Nephron (organoid): Measurements from ENCODE around the gene MAP3K20.
"Not testable (repeated sequence)": the region's sequence is repeated elsewhere in the genome, so short reads cannot be mapped to it uniquely, and the experiment has no call there.

Experiments
- H3K27ac Mint-ChIP-seq, 3 experiments: 2 replicates each; pipeline ENCODE4 v1.8.0; 2020; ENCODE audit warnings: mixed read lengths in 3 of 3, mild to moderate bottlenecking in 2 of 3, moderate library complexity in 1 of 3
- H3K27me3 Mint-ChIP-seq: 2 replicates; pipeline ENCODE4 v1.8.0; 2021; ENCODE audit warnings: low read depth, mild to moderate bottlenecking, moderate library complexity, mixed read lengths
- H3K36me3 Mint-ChIP-seq: 2 replicates; pipeline ENCODE4 v1.8.0; 2020; ENCODE audit warnings: low read depth, mixed read lengths
- H3K4me1 Mint-ChIP-seq: 2 replicates; pipeline ENCODE4 v1.8.0; 2020; ENCODE audit warnings: mixed read lengths
- H3K4me3 Mint-ChIP-seq, 3 experiments: 2 replicates each; pipeline ENCODE4 v1.8.0; 2020; ENCODE audit warnings: mild to moderate bottlenecking in 3 of 3, mixed read lengths in 3 of 3, moderate library complexity in 2 of 3
- H3K9me3 Mint-ChIP-seq: 2 replicates; pipeline ENCODE4 v1.8.0; 2020; ENCODE audit warnings: mixed read lengths
- CTCF ChIP-seq, 3 experiments: fragments of 200-600 bp; sonication (generic); IDR thresholded peaks; one replicate each; pipeline ENCODE4 v1.5.0; 2021; ENCODE audit warnings: antibody characterized with exemption in 3 of 3; ENCODE audit not compliant: unreplicated experiment in 3 of 3

MAP3K20 gene

DNA sequence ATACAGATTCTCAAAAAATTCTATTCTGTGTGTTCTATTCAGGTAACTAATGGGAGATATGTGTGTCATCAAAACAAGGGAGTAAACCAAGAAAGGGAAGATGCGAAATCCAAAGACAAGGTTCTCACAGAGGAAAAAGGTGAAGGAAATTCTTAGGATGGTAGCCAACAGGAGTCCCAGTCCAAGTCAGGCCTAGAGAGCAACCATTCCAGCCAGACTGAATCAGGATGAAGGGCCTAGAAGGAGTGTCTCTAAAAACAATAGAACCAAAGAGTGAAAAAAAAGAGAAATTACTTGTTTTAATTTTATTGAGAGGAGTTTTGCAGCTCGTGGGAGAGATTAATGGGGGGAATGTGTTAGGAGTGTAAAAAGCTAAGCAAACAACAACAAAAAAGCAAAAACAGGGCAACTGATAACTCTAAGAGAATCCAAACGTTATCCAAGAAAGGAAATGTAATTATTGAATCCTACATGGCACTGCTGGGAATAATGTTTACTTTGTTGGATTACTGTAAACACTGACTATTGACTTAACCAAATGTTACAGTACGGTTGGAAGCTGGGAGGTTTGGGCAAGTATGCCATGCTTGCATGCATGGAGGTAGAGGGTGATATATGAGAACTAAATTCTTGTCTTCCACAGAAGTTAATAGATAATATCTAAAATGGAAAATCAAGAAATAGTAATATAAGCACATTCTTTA is 12.3 kb downstream of the MAP3K20 start:
- TF ChIP-seq CTCF (IDR thresholded peaks at IDR 0.05; ENCODE audit: unreplicated experiment in 3 of 3): no peak
- Mint-ChIP-seq H3K27me3 (no peaks in the 10 kb centered on the region), H3K4me3 (no peak overlapping the region), H3K36me3 (peaks cover 3% of the 10 kb centered on the region), H3K4me1 (peaks cover 13% of the 10 kb centered on the region), H3K9me3 (peaks cover 2% of the 10 kb centered on the region), H3K27ac (no peak overlapping the region)

DNA sequence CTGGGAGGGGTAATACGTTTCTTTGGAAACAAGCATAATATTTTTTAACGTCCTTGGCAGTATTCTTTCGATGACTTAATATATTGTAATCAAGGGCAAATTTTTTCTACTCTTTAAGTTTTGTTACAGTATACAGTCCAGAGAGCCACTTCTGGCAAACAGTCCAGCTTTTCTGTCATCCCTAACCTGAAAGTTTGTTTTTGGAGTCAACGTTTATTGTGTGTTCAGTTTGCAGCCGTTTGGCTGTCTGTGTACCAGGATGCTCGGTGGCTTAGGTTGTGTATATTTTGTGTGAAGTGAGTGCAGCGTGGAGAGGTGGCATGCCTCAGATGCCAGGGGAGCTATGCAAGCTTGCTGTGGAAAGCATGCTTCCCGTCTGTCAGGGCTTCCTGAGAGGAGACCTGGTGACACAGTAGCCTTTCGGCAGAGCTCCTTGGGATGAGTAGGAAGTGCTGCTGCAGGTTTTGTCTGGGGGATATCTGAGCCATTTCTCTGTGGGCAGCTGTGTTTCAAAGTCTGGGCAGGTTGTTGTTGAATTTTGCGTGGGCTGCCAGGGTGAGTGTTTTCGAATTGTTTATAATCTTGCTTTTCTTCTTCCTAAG is 14.7 kb downstream of the MAP3K20 start:
- Mint-ChIP-seq H3K27me3 (no peaks in the 10 kb centered on the region), H3K27ac (peak overlapping the region; percentile 3 to 79 (median 58)), H3K4me3 (peak overlapping the region in 2 of 3 experiments; percentile 2 to 45), H3K4me1 (peaks cover 13% of the 10 kb centered on the region), H3K36me3 (peaks cover 13% of the 10 kb centered on the region), H3K9me3 (peaks cover 2% of the 10 kb centered on the region)
- TF ChIP-seq CTCF (IDR thresholded peaks at IDR 0.05; ENCODE audit: unreplicated experiment in 3 of 3): no peak

DNA sequence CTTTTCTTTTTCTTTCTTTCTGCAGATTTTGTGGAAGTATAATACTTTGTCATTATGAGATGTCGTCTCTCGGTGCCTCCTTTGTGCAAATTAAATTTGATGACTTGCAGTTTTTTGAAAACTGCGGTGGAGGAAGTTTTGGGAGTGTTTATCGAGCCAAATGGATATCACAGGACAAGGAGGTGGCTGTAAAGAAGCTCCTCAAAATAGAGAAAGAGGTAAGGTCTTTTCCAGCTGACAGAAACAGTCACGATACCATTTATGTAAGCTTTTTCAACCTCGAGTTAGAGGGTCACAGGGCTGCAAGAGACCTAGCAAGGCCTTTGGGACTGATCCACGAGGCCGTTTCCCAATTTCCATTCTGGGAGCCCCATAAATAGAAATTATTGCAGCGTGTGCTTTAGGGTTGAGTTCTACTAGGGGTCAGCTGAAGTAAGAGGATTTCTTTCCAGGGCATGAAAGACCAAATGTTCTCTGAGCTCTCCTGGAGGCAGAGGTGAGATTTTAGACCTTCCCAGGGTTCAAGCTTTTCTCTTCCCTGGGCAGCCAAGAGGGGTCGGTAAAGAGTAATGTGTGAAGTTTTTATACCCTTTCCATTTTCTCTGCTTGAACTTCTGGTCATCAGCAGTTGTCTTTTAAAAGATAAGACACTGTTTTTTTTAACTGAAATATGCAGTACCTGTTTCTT is 15.5 kb downstream of the MAP3K20 start:
- peaks cover 2% of the 10 kb centered on the region for H3K9me3 Mint-ChIP-seq
- H3K27me3 Mint-ChIP-seq: no peaks in the 10 kb centered on the region
- H3K4me3 Mint-ChIP-seq: peak overlapping the region in 2 of 3 experiments; percentile 26 to 45
- H3K36me3 Mint-ChIP-seq: peaks cover 18% of the 10 kb centered on the region
- peak in 1 of 3 experiments; percentile 24 for TF ChIP-seq CTCF (IDR thresholded peaks at IDR 0.05; ENCODE audit: unreplicated experiment in 3 of 3)
- peaks cover 13% of the 10 kb centered on the region for H3K4me1 Mint-ChIP-seq
- peak overlapping the region; percentile 3 to 79 (median 58) for H3K27ac Mint-ChIP-seq

DNA sequence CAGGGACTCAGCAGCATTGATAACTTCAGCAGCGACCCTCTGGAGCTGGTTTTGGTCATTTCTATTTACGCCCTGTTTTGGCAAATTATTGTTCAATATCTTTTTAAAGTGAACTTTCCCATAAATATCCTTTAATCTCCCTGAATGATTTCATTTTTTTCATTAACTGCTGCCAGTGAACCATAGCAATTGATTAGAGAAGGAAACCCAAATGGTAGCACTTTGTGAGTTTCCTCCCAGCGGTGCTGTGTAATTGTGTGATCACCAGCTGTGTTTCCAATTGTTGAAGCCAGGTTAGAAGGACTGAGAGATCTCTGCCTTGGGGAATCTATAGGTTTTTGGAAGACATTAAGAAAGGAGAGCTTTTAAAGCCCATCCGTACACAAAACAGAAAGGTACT is 16.3 kb downstream of the MAP3K20 start:
- no peak overlapping the region for H3K4me3 Mint-ChIP-seq

GRCh38 chr2:173092844-173093402 is 17.3 kb downstream of the MAP3K20 start:
- H3K27ac Mint-ChIP-seq: no peak overlapping the region
- TF ChIP-seq CTCF (IDR thresholded peaks at IDR 0.05; ENCODE audit: unreplicated experiment in 3 of 3): no peak
- H3K27me3 Mint-ChIP-seq: no peaks in the 10 kb centered on the region
- H3K4me3 Mint-ChIP-seq: no peak overlapping the region
- no peaks in the 10 kb centered on the region for H3K9me3 Mint-ChIP-seq
- peaks cover 22% of the 10 kb centered on the region for H3K36me3 Mint-ChIP-seq
- peaks cover 13% of the 10 kb centered on the region for H3K4me1 Mint-ChIP-seq

More for the DNA sequence above, 16.3 kb downstream of the MAP3K20 start:
- H3K36me3 Mint-ChIP-seq: peaks cover 22% of the 10 kb centered on the region
- H3K4me1 Mint-ChIP-seq: peaks cover 13% of the 10 kb centered on the region
- no peak for TF ChIP-seq CTCF (IDR thresholded peaks at IDR 0.05; ENCODE audit: unreplicated experiment in 3 of 3)
- H3K27ac Mint-ChIP-seq: no peak overlapping the region
- peaks cover 2% of the 10 kb centered on the region for H3K9me3 Mint-ChIP-seq
- no peaks in the 10 kb centered on the region for H3K27me3 Mint-ChIP-seq

DNA sequence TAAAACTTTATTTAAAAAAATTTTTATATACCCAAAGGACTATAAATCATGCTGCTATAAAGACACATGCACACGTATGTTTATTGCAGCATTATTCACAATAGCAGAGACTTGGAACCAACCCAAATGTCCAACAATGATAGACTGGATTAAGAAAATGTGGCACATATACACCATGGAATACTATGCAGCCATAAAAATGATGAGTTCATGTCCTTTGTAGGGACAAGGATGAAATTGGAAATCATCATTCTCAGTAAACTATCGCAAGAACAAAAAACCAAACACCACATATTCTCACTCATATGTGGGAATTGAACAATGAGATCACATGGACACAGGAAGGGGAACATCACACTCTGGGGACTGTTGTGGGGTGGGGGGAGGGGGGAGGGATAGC is 18.0 kb downstream of the MAP3K20 start:
- Mint-ChIP-seq H3K36me3 (peaks cover 22% of the 10 kb centered on the region), H3K4me1 (peaks cover 13% of the 10 kb centered on the region)
- not testable (repeated sequence) for H3K4me3 Mint-ChIP-seq, H3K27me3 Mint-ChIP-seq, H3K27ac Mint-ChIP-seq, H3K9me3 Mint-ChIP-seq
